Lower leg skin (tissue), 3 donors: ENCODE data around the gene ACSL3.
"Not testable (repeated sequence)": the region's sequence is repeated elsewhere in the genome, so short reads cannot be mapped to it uniquely, and the experiment has no call there.

ENCODE experiments used
- CTCF ChIP-seq, 3 donors: fragments of 450-650 bp; IDR thresholded peaks; one replicate each; pipeline ENCODE4 v1.5.1; 2016; ENCODE audit warnings: antibody characterized with exemption in 3 of 3, mild to moderate bottlenecking in 3 of 3, moderate library complexity in 2 of 3
- POLR2A ChIP-seq, 2 donors: fragments of 450-650 bp; IDR thresholded peaks; one replicate each; pipeline ENCODE4 v1.6.1; 2016 to 2017; ENCODE audit warnings: antibody characterized with exemption in 2 of 2, mild to moderate bottlenecking in 1 of 2, moderate library complexity in 1 of 2

- TF ChIP-seq POLR2A, CTCF (IDR thresholded peaks at IDR 0.05): not testable (repeated sequence)
Observed at GRCh38 chr2:222848031-222848430, 12.8 kb upstream of the ACSL3 start.
